GM12878 (cell line): ENCODE results near the gene CREB3L4. TPM values are rescaled to one million over a fixed set of nuclear protein-coding genes. Genes with fewer than 3 reads are reported as not detected.

Experiments
- E4F1 ChIP-seq: fragments of 450-650 bp; IDR thresholded peaks from 2 replicates; pipeline ENCODE4 v1.6.1; 2018; ENCODE audit warnings: borderline replicate concordance, mild to moderate bottlenecking; ENCODE audit not compliant: partially characterized antibody
- PBX3 ChIP-seq: IDR thresholded peaks from 2 replicates; pipeline ENCODE4 v1.6.1; 2011; ENCODE audit warnings: mild to moderate bottlenecking, low read depth, low read length, moderate library complexity; ENCODE audit not compliant: insufficient replicate concordance
- polyA plus RNA-seq, 11 experiments: library from polyadenylated mRNA; depleted of rRNA in 4 of 11; unstranded in 6 of 11; stranded (reverse) in 5 of 11; fragments of >200 nt; fragmentation: Nextera tagmentation in 4 of 11; fragmentation: Illumina TruSeq in 1 of 11; extraction: Ambion mirVana in 4 of 11; extraction: Trizol in 1 of 11; gene quantifications; 1 replicate in 1 of 11; 2 replicates in 10 of 11; pipeline versions ENCODE4 v1.2.1 to v1.2.3, GENCODE V29; 2011 to 2016; ENCODE audit warnings: inconsistent platforms in 2 of 11, missing spikeins in 2 of 11, low read depth in 1 of 11
- total RNA-seq, 4 experiments: library from RNA; depleted of rRNA in 3 of 4; stranded (reverse); fragments of >200 nt in 3 of 4; fragmentation: Illumina TruSeq in 1 of 4; extraction: Trizol in 1 of 4; gene quantifications; 2 replicates each; pipeline versions ENCODE4 v1.2.1 to v1.2.3, GENCODE V29; 2013 to 2021

Gene CREB3L4
- total and polyA plus RNA-seq, 10 of the 15 experiments (the other 5 are each of a cell fraction or from before 2014, with no cell fraction given), result 9.7 to 14.0 (median 12.1) TPM

- no peak for TF ChIP-seq PBX3
- TF ChIP-seq E4F1, result no peak
Observed at GRCh38 chr1:153922076-153922971, 45.4 kb upstream of the CREB3L4 start (continued).
